NOMO-1 treated with DMSO at 0.1 percent for 48 hours (cell line): ENCODE results near the gene RPS6KC1.
"Not testable (repeated sequence)": the region's sequence is repeated elsewhere in the genome, so short reads cannot be mapped to it uniquely, and the experiment has no call there.

ENCODE experiments used
- DNase-seq: peaks from one replicate; lab custom pipeline; 2025; ENCODE audit not compliant: unreplicated experiment; lab: John Stamatoyannopoulos, UW

The RPS6KC1 gene

DNA sequence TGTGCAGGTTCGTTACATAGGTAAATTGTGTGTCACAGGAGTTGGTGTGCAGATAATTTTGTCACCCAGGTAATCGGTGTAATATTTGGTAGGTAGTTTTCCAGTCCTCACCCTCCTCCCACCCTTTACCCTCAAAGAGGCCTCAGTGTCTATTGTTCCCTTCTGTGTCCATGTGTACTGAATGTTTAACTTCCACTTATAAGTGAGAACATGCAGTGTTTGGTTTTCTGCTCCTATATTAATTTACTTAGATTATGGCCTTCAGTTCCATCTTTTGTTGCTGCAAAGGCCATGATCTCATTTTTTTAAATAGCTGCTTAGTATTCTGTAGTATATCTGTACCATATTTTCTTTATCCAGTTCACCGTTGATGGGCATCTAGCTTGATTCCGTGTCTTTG lies 87.3 kb downstream of the RPS6KC1 start:
- DNase-seq = no peak

DNA sequence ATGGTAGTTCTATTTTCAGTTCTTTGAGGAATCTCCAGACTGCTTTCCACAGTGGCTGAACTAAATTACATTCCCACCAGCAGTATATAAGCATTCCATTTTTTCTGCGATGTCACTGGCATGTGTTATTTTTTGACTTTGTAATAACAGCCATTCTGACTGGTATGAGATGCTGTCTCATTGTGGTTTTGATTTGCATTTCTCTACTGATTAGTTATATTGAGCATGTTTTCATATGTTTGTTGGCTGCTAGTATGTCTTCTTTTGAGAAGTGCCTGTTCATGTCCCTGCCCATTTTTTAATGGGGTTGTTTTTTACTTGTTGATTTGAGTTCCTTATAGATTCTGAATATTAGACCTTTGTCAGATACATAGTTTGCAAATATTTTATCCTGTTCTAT lies 87.9 kb downstream of the RPS6KC1 start:
- DNase-seq = no peak

DNA sequence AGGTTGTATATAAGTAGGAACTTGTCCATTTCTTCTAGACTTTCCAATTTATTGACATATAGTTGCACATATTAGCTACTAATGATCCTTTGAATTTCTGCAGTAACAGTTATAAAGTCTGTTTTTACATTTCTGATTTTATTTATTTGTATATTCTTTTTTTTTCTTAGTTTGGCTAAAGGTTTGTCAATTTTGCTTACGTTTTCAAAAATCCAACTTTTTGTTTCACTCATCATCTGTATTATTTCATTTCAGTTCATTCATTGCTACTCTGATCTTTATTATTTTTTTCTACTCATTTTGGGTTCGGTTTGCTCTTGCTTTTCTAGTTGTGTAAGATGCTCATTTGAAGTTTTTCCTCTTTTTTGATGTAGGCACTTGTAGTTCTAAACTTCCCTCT lies 97.9 kb downstream of the RPS6KC1 start:
- DNase-seq = no peak

DNA sequence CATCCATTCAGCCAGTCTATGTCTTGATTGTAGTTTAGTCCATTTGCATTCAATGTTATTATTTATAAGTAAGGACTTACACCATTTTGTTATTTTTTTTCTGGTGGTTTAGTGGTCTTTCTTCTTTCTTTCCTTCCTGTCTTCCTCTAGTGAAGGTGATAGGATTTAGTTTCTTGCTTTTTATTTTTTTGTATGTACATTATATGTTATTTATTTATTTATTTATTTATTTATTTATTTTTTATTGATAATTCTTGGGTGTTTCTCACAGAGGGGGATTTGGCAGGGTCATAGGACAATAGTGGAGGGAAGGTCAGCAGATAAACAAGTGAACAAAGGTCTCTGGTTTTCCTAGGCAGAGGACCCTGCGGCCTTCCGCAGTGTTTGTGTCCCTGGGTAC lies 99.0 kb downstream of the RPS6KC1 start:
- not testable (repeated sequence) for DNase-seq

DNA sequence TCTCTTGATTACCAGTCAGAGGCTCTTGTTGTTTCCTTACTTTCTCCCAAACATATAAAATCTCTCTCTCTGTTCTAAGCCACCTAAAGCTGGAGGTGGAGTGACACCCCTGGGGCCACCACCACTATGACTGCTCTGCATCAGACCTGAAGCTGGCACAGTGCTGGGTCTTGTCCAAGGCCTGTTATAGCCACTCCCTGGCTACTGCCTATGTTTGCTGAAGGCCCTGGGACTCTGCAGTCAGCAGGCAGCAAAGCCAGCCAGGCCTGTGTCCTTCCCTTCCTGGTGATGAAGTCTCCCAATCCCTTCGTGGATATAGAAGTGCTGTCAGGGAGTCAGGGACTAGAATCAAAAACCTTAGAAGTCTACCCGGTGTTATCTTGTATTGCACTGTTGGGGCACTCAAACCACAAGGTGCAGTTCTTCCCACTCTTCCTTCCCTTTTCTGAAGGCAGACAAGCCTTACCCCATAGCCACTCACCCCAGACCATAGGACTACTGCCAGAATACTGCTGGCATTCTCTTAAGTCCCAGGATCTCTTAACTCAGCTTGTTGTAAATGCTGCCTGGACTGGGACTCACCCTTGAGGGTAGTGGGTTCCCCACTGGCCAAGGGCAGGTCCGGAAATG lies 103.1 kb downstream of the RPS6KC1 start:
- DNase-seq = peak; percentile 59

DNA sequence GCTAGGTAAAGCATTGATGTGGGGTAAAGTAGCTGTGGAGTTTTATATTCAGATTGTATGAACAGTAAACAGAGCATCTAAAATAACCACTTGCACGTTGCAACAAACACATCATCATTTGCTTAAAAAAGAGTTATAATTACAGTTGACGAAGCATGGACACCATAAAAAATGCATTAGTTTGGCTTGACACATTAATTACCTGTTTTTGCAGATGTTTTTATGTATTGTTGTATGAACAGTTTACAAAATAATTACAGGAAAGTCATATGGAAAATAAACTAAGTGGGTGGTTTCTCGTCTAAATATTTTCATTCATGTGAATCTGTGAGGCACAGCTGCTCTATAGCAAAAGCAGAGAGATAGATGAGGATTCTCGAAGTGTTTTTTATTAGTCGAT lies 108.3 kb downstream of the RPS6KC1 start:
- no peak for DNase-seq

DNA sequence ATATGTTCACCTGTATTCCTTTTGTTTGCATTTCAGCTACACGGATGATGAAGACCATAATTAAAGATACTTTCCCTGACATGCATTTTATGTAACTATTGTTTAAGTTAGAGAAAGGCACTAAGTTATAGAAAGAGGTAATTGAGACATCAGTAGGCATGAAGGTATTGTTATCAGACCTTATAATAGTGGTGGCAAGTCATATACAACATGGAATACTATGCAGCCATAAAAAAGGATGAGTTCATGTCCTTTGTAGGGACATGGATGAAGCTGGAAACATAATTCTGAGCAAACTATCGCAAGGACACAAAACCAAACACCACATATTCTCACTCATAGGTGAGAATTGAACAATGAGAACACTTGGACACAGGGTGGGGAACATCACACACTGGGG lies 109.4 kb downstream of the RPS6KC1 start:
- DNase-seq = not testable (repeated sequence)

DNA sequence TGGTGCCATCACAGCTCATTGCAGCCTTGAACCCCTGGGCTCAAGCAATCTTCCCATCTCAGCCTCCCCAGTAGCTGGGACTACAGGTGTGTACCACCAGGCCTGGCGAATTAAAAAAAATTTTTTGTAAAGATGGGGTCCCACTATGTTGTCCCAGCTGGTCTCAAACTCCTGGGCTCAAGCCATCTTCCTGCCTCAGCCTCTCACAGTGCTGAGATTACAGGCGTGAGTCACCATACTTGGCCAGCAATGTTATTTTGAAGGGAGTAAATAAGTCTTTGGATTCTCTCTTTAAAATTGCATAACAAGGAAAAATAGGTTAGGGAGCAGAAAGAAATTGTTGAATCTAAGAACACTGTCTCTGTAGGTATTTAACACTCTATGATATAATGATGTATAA lies 111.3 kb downstream of the RPS6KC1 start:
- no peak for DNase-seq

DNA sequence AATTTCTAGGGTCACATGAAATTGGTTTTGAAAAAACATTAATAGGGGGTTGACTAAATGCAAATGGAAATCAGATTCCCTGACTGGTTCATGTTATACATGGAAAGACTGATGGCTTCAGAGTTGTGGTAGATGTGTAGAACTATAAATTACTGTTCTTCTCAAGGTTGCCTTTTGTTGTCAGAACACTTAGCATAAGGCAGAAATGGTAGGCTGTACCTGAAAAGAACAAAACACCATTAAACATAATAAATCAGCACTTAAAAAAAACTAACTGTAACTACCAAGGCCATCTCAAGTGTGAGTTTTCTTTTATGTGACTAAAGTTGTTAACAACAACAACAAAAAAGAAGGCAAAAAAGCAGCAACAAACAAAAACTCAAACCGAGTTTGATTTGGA lies 111.8 kb downstream of the RPS6KC1 start:
- no peak for DNase-seq

DNA sequence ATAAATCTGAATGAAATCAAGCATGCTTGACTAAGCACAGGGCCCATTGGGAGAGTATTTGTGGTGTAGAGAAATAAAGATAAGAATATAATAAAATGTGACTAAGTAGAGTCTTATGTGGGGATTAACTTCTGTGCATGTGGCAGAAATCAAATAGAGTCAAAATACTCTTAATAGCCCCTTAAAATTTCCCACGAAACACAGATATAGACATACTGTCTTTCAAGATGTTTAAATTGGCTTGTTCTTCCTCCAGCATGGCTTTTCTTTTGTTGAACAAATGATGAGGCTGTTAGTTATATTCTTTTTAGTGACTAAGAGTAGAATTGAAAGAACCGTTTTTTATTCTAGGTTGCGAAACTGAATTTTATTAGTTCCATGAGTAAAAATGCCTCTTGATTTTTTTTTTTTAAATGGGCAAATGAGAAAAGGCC lies 112.3 kb downstream of the RPS6KC1 start:
- no peak for DNase-seq

DNA sequence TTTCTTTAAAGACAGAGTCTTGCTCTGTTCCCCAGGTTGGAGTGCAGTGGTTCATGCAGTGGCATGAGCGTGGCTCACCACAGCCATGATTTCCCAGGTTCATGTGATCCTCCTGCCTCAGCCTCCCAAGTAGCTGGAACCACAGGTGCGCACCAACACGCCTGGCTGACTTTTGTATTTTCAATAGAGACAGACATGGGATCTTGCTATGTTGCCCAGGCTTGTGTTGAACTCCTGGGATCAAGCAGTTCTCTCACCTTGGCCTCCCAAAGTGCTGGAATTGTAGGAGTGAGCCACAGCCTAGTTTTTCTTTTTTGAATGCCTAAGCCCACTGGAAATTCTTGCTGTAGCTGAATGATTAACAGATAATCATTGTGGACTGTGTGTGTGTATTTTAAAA lies 113.5 kb downstream of the RPS6KC1 start:
- DNase-seq = no peak

DNA sequence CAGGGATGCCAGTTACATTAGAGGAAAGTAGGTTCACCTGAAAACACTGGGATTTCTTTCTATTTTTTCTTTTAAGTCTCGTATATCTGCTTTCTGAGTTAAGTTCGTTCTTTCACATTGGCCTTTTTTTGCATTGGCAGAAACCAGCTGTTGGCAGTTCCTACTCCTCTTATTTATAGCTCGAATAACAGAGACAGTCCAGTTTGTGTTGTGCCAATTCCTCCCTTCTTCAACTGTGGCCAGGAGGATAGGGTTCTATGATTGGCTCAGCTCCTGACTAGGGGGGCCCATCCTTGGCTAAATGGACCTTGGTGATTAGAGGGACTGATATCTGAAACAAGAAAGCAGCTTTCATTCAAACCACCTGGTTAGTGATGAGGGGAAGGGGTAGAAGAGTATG lies 115.8 kb downstream of the RPS6KC1 start:
- no peak for DNase-seq

DNA sequence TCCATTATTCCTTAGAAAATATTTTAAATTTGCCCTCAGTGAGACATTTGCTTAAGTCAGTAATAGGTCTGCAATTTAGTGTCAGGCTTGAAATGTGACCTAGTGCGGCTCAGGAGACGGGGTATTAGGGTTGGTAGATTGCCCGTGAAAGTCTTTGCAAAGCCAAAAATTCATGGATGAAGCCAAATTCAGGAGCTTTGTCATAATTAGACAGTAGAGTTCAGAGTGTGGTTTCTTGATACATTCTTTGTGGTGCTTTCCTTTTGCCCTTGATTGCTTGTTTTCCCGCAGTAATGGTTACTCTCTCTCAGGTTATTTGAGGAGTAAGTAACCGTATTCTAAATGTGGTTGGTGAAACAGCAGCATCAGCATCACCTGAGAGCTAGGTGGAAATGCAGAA lies 120.7 kb downstream of the RPS6KC1 start:
- no peak for DNase-seq

DNA sequence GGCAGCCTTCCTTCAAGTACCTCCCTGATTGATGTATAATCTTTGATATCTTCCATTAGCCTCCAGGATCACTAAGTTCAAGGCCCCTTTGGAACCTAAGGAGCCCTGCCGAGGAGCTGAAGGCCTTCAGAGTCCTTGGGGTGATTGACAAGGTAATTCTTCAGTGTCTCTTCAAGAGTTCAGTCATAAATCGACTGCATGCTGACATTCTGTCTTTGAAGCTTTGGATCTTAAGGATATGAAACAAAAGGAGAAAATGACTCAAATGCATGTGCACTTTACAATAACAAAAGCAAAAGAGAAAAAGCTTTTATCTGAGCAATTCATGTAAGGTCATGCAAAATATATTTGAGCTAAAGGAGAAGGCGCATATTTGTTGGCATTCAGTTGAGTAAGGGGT lies 125.3 kb downstream of the RPS6KC1 start:
- no peak for DNase-seq

DNA sequence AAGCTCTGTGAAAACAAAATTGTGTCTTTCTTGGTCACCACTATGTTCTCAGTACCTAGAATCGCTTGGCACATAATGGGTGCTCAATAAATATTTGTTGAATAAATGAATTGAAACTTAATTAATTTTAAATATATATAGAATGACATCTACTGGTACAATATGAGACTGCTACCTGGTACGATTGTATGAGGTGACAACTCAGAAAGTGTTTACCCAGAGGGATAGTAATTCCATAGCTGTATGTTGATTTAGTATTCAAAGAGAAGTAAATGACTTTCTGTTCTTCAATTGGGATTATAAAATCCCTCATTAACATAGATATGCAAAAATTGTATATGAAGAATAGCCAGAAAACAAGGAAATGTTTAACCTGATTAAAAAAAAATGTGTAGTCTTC lies 128.7 kb downstream of the RPS6KC1 start:
- no peak for DNase-seq

DNA sequence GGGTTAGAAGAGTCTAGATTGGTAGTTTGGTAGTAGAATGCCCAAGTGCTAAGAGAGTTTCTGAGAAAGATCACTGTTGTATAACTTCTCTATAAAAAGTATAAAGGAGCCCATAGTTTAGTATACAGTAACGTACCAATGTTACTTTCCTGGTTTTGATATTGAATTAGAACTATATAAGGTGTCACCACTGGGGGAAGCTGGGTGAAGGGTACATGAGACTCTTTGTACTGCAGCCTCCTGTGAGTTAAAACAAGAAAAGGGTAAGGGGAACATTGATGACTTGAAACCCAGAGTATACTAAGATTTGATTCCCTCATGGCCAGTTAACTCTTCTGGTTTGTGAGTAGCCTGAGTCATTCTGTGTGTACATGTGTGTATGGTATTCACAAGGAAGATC lies 129.8 kb downstream of the RPS6KC1 start:
- DNase-seq = no peak

DNA sequence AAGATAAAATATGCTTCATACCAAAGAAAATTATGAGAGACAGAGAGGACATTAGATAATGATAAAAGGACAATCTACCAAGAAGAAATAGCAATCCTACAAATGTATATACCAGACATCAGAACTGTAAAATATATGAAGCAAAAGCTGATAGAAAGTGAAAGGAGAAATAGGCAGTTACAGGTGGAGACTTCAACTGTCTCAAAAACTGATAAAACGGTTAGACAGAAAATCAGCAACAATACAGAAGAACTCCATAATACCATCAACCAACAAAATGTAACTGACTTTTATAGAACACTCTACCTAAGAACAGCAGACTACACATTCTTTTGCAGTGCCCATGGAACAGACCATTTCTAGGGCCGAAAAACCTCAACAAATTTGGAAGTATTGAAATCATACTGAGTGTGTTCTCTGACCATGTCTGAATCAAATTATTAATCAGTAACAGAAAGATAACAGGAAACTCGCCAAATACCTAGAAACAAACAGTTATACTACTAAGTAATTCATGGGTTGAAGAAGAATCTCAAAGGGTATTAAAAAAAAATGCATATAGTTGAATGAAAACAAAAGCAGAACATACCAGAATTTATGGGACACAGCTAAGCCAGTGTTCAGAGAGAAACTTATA lies 132.1 kb downstream of the RPS6KC1 start:
- peak; percentile 25 for DNase-seq

DNA sequence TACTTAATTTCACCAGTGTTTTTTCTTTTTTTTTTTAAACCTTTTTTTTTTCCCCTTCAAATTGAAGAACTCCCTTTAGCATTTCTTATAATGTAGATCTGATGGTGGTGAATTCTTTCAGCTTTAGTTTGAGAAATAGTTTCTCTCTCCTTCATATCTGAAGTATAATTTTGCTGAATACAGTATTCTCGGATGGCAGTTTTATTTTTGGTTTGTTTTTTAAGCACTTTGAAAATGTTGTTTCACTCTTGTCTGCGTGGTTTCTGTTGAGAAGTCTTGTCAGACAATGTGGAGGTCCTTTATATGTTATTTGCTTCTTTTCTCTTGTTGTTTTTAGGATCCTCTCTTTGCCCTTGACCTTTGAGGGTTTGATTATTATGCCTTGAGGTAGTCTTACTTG lies 135.1 kb downstream of the RPS6KC1 start:
- DNase-seq = no peak

DNA sequence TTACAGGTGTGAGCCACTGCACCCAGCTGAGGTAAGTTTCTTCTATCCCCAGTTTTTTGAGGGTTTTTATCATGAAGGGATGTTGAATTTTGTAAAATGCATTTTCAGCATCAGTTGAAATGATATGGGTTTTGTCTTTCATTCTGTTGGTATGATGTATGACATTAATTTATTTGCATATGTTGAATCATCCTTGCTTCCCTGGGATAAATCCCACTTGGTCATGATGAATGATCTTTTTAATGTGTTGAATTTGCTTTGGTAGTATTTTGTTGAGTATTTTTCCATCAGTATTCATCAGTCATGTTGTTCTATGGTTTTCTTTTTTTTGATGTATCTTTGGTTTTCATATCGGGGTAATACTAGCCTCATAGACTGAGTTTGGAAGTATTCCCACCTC lies 141.0 kb downstream of the RPS6KC1 start:
- no peak for DNase-seq

DNA sequence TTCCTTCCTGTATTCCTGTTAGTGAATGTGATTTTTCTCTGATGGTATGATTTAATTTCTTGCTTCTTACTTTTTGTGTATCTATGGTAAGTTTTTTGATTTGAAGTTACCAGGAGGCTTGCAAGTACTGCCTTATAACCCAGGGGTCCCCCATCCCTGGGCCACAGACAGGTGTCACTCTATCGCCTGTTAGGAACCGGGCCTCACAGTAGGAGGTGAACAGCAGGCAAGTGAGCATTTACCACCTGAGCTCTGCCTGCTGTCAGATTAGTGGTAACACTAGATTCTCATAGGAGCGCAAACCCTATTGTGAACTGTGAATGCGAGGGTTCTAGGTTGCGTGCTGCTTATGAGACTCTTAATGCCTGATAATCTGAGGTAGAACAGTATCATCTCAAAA lies 143.3 kb downstream of the RPS6KC1 start:
- no peak for DNase-seq

DNA sequence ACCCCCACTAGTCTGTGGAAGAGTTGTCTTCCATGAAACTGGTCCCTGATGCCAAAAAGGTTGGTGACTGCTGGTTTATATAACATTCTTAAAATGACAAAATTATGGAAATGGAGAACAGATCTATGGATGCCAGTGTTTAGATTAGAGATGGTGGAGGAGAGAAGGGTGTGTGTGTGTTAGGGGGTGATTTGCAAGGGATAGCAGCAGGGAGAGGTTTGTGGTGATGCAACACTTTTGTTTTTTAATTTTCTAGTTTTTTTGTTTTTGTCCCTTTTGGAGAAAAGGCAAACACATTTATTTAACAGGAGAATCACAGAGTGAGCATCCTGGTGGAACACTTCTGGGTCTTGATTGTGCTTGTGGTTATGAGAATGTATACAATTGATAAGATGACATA lies 143.8 kb downstream of the RPS6KC1 start:
- DNase-seq = no peak

DNA sequence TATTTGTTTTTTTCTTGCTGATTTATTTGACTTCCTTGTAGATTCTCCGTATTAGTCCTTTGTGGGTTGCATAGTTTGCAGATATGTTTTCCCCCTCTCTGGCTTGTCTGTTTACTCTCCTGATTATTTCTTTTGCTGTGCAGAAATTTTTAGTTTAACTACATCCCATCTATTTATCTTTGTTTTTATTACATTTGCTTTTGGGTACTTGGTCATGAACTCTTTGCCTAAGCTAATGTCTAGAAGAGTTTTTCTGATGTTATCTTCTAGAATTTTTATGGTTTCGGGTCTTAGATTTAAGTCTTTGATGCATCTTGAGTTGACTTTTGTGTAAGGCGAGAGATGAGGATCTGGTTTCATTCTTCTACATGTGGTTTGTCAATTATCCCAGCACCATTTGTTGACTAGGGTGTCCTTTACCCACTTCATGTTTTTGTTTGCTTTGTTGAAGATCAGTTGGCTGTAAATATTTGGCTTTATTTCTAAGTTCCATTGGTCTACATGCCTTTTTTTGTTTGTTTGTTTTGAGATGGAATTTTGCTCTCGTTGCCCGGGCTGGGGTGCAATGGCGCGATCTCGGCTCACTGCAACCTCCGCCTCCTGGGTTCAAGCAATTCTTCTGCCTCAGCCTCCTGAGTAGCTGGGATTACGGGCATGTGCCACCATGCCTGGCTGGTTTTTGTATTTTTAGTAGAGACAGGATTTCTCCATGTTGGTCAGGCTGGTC lies 145.4 kb downstream of the RPS6KC1 start:
- DNase-seq = not testable (repeated sequence)
